Measurements from ENCODE around the gene SMIM31.

The SMIM31 gene

DNA sequence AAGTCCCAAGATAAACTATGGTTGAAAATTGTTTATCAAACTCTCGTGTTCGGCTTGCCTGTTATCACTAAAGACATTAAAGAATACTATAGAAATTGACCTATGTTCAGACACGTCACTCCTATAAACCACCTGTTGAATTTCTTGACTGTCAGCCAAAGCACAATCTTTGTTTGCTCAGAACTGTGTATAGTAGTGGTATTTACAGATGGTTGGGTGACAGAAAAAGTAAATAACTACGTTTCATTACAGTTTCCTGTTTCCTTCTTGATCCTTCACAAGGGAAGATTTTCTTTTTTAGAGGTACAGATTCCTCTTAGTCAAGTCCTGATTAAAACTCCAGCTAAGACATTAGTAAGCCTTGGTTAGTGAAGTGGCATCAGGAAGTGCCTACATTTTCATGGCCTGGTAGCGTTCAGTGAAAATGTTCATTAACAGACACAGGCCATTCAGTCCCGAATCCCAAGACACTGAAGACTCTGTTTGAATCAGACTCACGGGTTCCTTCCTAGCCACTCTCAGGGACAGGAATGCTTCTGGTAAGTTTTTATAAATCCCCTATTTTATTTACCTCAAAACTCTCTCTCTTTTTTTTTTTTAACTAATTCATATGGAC is at the start of gene SMIM31:
Gene SMIM31, plus strand, starts transcription at position 259 of the 616 bp plus-strand sequence. CDS start 16,313 bp downstream, outside the sequence.
- DNase-seq, result no peak

DNA sequence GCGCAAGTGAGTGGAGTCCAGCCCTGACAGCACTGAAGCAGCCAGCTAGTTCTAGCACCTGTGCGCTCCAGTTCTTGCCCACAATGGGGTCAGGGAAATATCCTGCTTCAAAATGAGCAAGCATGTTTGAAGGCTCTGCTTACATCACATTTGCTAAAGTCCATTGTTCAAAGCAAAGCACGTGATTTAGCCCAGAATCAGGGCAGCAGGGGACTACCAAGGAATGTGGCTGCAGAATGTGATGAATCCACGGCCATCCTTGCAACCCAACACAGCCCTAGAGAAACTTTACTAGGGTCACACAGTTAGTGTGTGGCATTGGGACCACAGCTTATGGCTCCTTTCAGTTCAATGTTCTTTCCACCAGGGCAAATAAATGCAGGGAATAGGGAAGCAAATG is 47.3 kb upstream of the SMIM31 start:
- DNase-seq, result no peak

DNA sequence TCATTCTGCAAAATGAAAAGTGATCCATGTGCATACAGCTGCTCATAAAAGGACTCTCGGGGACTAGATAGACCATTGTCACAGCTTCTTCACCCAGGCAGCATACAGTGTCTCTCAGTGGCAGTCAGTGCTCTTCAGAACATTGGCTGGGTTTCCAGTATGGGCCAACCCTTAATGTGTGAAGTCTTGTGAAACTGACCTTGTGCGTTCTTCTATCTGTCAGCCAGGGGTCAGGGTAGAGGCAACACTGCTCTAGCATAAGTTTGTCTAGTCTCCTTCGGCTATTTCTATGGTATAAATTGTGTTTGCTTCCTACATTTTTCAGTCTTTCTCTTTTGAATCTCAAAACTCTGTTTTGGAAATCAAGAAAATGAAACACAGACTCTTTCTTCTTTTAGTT is 37.0 kb upstream of the SMIM31 start:
- DNase-seq, result no peak

DNA sequence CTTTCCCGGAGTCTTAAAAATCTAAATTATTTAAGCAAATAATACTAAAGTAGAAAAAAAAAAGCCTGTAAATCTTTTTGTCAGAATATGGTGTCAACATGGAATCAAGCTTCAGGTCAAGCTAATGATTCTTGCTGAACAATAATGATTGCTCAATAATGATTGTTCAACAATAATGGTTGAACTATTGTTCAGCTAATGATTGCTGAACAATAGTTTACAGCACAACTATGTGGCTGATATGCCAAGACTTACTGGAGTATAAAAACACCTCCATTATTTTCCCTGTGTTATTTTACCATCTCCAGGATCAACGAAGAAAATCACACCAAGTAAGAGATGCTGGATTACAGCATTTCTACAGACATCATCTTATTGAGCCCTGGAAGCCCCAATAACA is 35.1 kb upstream of the SMIM31 start:
- DNase-seq, result no peak

DNA sequence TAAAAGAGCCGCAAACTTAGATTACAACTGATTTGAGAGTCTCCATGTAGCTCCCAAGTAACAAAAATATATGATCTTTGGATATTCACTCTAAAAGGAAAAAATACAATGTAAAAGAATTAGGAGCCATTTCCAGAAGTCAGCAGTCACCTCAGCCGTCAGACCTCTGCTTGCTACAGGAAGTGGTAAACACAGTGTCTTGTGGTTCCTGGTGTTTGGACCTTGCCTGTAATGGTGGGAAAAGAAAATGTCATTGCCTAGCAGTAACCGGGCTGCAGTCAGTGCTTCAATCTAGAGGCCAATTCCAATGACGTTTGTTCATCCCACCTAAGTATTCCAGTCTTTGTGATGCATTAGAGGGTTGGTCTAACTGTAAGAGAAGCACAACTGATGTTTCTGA is 28.9 kb upstream of the SMIM31 start:
- DNase-seq, result no peak

DNA sequence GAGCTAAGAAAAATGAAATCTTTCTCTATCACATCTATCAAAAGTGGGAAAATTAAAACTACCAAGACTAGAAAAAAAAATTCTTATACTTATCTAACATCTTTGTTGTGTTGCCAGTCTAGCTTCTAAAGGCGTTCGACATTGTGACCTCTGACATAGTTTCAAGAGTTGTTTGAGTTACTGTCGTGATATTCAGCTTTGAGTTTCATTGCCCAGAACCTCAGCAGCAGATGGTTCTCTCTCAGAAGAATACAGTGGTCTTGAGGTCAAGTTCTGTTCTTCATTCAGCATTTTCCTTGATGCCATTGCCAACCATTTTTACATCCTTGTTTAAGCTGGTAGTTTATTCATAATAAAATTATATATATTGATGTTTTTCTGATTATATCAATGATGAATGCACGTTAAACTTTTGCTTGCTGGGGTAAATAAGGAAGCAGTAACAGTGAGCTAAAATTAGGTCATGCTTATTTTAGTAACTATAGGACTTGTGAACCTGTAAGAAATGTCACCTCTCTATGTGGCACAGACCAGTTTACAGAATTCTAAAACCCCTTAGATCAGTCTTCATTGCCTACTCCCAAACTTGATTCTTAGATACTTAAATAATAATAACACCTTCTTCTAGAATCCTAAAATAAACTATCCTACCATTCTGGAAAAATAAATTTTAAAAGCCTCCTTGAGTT is 23.1 kb upstream of the SMIM31 start:
- no peak for DNase-seq

DNA sequence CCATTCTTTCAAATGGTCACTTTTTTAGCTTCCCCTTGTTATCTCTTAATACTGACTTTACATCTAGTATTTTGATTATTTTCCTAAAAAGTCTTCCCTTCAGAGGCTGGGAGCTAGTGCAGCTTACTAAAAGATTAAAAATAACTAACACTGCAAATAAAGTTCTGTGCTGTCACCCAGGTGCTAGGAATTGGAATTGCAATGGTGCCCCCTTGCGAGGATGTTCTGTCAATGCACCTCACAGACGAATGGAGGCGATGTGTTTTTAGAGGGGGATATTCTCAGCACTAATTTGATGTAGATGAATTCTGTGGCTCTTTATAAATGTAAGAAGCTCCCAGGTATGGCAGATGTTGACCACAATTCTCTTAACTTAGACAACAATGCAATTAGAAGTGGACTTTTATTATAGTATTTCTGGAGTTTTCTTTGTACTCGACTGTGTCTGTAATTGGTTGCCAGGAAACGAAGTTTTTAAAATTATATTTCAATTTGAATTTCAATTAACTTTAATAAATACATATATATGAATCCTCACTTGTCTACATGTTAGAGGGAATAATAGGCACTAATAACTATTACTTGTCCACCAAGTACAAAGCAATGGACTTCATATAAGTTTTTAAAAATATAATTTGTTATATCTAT is 22.0 kb upstream of the SMIM31 start:
- DNase-seq, result peak; percentile 78

DNA sequence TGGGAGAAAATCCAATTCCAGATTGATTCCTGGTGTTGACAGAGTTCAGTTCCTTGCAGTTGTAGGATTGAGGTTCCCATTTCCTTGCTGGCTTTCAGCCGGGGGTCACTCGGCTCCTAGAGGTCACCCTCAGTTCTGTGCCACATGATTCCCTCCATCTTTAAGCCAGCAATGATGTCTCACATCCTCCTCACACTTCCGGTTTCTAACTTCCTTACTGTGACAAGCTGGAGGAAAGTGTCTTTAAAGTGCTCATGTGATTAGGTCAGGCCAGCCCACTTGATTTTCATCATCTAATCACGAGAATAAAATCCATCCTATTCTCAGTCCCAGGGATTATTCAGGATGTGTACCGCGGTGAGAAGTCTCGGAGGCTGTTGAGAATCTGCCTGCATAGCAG is 19.4 kb upstream of the SMIM31 start:
- DNase-seq, result no peak

DNA sequence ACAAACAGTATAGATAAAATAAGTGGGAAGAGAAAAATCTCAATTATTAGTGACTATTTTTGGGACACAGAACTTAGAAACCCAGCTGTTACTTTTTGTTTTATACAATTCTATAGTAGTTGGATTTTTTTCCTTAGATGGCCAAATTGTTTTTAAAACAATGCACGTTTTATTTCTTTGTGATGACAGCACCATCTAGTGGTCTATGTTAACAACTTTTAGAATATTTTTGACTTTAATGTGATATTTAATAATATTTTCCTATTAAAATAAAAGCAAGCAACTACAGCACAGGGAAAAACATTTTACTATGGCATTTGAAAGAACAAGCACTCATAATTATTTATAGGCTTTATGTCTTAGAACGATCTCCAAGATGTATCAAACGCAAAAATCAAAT is 5.6 kb upstream of the SMIM31 start:
- DNase-seq, result no peak

DNA sequence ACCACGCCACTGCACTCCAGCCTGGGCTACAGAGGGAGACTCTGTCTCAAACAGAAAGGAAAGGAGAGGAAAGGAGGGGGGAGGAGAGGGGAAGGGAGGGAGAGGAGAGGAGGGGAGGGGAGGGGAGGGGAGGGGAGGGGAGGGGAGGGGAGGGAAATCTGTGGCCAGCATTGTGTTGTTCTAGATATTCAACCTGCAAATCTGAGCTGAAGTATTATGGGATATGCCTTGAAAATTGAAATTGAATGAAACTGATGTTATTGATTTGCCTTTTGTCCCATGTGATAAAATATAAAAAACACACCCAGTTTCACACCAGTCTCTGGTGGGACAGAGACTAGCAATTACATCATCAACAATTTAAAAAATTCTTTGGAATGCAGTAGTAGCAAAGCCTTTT is 1.5 kb downstream of the SMIM31 start:
- no peak for DNase-seq

DNA sequence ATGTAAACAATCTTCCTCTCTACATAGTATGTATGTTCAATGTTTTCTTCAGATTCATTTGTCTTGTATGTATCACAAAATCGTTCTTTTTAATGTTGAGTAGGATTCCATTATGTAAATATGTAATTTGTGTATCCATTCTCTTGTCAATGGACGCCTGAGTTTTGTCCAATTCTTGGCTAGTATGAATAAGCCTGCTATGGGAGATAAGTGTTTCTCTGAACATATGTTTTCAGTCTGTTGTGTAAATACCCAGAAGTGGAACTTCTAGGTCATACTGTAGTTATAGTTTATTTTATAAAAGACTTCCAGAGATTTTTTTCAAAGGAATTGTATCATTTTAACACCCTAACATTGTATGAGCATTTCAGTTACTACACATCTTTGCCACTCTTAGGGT is 2.8 kb downstream of the SMIM31 start:
- DNase-seq, result no peak

DNA sequence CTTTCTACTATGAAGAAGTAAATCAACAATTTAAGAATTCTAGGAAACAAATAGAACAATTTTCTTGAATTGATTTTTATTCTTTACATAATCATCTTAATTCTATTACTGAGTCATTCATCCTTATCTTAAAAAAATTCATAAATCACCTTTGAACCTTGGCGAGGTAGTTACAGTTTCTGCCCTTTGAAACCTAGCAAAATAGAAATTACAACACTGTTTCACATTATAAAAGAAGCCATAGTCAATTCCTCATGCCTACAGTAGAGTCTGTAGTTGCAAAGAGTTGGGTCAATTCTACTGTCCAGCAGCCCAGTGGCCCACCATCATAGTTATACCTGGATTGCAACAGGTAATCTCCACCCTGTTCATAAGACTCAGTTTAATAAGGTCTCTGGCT is 7.3 kb downstream of the SMIM31 start:
- DNase-seq, result no peak

DNA sequence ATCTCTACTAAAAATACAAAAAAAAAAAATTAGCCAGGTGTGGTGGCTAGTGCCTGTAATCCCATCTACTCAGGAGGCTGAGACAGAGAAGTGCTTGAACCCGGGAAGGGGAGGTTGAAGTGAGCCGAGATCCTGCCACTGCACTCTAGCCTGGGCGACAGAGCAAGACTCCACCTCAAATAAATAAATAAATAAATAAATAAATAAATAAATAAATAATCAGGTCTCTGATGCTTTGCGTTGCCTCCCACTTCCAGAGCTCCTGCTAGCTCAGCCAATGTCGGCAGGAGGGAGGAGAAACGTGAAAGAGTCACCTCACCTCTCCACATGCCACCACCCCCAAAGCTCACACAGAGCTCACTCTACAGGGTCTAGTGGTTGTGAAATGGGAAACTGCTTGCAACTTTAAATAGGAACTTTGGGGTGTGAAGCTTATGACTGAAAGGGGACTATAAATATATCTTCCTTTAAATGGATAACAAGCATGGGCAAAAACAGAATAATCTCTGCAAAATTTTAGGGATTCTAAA is 7.9 kb downstream of the SMIM31 start:
- no peak for DNase-seq

DNA sequence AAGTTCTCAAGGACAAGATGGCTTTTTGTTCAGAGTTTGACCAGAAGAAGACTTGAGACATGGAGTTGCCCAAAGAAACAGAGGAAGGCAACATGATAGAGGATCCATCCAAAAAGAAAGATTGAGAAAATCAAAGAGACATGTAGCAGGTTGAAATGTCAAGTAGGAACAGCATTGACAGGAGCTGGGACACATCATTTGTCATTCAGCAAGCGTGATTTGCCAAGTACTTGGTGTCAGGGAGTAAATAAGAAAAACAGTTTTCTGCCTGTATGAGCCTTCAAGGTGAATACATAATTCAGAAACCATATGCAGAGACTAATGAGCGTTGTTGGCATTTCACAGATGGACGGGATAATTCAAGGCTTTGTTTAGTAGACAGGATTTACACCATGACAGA is 11.2 kb downstream of the SMIM31 start:
- DNase-seq, result no peak

DNA sequence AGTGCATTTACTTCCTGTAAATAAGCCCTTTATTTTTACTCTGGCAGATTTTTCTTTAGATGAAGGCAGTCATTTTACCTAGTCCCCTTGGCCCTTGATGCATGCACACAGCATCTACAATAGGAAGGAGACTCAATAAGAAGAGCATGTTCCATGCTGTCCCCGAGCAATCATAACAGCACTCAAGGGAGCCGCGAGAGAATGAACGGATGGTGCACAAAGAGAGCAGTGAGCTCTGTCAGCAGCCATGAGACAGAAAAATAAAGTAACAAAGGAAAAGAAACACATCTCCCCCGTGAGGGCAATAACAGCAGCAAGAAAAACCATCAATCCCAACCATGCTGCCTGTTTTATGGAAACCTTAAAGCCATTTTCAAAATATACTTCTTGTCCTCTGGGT is 11.9 kb downstream of the SMIM31 start:
- no peak for DNase-seq

DNA sequence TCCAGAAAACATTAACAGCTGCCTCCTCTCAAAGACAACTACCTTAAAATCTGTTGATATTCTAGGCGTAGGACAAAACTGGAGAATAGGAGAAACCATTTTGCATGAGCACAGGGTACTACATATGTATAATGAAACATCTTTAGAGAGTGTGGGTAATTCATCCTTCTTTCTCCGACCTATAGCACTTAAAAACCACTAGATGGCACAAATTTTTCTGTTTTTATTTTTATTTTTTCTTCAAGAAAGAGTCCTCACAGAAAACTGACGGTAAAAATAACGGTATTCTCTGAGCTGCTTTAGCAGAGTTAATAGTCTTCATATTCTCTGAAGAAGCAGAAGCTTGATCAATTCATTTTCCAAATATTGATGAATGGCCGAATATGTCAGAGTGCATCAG is 14.6 kb downstream of the SMIM31 start:
- DNase-seq, result no peak

DNA sequence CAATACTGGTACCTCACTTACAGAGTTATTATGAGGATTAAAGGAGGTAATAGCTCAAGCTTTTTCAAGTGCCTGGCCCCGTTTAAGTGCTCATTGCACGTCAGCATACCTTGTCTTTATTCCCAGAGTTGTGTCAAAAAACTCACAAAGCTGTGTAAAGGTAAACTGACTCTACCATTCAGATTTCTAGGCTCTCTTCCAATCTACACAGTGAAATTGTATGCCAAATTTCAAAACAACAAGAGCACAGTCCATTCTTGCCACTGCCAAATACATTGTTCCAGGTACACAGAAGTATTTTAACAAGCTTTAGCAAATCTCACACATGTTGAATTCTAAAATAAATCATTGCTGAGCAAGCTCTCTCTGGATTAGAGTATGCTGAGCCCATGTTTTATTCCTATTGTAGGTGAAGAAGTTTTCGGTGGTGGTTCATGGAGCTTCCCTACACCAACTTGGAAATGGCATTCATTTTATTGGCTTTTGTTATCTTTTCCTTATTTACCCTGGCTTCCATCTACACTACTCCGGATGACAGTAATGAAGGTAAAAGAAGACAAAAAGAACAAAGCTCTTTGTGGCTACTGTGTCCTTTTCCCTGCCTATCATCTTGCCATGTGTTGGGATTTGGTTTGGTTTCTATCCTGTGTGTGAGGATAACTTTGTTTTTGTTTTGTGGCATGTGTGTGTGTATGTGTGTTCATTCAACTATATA is 16.2 kb downstream of the SMIM31 start:
- DNase-seq, result no peak

DNA sequence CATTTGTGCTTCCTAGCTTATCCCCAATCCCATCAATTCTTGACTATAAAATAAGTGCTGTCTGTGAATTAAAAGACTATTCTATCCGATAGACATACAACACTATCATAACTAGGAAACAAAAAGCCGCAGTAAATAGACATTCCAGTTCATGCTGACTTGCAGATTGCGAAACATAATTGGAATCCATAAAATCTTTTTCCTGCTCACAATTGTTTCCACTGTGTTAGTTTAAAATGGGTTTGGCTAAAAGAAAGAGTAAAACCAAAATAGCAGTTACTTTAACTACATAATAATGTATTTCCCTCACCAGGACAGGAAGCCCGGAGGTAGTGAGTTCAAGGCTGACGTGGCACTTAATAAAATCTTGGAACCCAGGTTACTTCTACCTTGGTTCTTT is 17.2 kb downstream of the SMIM31 start:
- no peak for DNase-seq

DNA sequence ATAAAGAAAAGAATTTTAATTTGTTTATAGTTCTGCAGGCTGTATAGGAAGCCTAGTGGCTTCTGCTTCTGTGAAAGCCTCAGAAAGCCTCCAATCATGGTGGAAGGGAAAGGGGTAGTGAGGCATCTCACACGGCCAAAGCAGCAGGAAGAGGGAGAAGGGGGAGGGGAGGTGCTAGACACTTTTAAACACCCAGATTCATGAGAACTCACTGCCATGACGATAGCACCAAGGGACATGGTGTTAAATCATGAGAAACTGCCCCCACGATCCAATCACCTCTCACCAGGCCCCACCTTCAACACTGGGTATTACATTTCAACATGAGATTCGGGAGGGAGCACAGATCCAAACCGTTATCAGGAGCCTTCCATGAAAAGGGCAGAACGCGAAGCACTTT is 18.1 kb downstream of the SMIM31 start:
- DNase-seq, result no peak

DNA sequence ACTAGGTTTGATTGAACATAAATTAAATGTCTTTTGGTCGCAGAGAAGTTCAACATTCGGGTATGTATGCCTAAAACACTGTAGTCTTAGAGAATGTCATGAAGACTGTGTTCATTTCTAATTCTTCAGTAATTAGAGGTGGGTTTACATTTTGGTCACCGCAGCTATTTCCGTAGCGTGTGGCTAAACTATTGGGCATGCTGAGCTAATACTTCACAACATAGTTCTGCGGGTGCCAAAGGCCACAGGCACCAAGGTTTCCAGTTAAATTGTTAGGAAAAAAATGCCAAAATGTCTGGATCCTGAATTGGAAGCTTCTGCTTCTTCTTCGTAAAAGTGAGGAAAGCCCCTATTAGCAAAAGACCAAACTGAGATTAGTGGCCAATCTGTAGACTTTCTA is 25.1 kb downstream of the SMIM31 start:
- no peak for DNase-seq

DNA sequence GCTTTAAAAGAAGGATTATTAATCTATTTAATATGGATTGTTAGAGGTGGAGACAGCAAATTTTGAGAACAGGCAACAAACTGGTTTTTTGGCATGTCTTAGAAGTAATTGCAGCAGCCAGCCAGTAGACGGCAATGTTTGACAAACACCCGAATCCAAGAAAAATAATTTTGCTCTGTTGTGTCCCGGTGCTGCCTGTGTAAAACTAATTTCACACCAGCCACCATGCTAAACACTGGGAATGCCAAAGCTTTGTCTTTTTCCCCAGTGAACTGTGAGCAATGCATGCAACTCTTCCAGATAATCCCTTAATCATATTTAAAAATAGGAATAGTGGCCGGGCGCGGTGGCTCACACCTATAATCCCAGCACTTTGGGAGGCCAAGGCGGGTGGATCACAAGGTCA is 25.9 kb downstream of the SMIM31 start:
- DNase-seq, result no peak

DNA sequence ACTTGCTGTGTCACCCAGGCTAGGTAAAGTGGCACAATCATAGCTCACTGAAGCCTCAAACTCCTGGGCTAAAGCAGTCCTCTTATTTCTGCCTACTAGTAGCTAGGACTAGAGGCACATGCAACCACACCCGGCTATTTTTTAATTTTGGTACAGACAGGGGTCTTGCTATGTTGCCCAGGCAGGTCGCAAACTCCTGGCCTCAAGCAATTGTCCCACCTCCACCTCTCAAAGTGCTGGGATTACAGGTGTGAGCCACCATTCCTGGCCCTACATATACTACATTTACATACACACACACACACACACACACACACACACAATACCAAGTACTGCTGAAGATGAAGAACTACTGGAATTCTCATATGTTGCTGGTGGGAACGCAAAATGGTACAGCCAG is 26.9 kb downstream of the SMIM31 start:
- DNase-seq, result no peak

DNA sequence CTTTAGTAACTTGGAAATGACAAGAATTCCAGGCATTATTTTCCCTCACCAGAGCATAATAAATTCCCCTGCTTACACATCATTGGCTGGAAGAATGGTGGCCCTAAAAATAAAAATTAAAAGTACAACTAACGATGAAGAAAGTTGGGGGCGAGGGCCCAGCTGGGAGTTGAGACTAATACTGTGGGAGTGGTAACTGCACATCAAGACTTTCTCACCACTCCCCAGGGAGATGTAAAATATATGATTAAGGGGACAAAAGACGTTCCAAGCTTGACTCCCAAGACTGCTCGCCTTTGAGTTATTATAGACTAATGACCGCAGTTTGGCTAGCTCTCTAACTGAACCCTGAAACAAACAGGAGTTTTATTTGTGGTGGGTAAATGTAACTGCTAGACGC is 30.0 kb downstream of the SMIM31 start:
- DNase-seq, result no peak

DNA sequence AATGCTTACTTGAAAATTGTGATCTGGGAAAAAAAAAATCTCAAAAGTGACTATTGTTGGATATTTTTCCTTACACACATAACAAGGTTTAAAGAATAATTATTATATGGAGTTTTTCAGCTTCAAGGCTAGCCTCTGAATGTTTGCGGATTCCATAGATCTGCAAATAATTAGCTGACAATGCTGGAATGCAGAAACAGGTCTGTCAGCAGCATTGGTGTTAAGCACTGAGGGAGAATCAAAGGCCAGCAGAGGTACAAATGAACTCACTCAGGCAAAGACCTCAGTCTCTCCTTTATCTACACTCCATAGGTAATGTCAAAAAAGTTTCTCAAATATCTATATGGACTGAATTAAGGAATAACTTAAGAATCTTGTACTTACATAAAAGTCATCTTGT is 35.1 kb downstream of the SMIM31 start:
- no peak for DNase-seq
